HG02970 (cell line): Measurements from ENCODE around the gene CEP85L.

Experiments
- ATAC-seq: cut with Tn5 transposase; IDR thresholded peaks from one replicate; pipeline ENCODE4 v1.9.1; 2021; ENCODE audit warnings: mild to moderate bottlenecking, moderate library complexity, moderate number of reproducible peaks; ENCODE audit not compliant: unreplicated experiment, low FRiP score

The CEP85L gene

GRCh38 chr6:118661831-118662230 is 10.4 kb upstream of the CEP85L start:
- ATAC-seq, result no peak

GRCh38 chr6:118660218-118660569 is 8.8 kb upstream of the CEP85L start:
- no peak for ATAC-seq

DNA sequence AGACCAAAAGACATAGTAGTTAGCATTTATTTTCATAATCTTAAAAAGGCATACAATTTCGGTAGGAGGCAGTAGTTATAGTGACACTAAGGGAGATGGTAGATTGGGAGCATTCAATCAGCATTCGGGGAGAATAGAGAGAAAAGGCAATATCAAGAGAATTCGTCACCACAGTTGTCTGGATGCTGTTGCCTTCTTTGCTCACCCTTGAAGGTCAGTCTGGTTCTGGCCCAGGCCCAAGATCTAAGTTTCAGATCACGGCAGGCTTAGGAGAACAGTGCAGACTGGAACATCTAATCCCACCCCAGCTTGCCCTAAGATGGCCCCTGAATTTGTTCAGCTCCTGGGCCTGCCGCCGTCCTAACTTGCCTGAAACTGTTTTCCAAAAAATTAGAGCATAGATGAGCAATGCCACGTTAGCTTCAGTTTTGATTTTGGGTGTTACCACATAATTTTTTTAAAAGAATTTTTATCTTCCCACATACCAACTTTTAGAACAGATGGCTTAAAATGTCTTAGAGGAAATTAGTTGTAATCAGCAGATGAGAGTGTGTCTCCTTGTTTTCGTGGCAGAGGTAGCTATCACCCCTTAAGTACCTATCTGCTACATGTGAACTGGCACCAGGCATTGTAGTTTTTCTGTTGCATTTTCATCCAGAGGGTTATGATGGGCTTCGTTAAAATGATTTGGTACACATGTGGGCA is 8.3 kb upstream of the CEP85L start:
- no peak for ATAC-seq

DNA sequence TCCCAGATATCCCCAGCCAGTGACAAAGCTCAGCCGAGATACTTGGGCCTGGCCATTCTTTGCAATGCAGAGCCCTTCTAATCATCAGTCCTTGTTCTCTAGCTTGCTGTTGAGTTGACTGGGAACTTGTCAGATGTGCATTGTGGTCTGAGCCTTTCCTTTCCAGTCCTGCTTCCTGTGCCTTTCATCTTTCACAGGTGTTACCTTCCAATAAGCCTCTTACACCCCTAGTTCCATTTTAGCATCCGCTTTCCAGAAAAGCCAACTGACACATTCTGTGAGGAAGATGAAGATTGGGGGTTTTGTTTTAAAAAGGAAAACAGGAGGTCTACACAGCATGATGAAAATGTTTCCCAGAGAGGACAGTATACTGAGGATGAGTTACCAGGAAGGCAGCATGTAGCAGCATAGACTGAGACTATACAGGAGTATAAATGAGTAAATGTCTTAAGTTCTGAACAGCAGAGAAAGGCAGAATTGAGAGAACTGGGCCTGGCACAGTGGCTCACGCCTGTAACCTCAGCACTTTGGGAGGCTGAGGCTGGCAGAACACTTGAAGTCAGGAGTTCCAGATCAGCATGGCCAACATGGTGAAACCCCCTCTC is 5.6 kb upstream of the CEP85L start:
- no peak for ATAC-seq

- ATAC-seq, result no peak
Measured at GRCh38 chr6:118652051-118652615, 742 bp upstream of the CEP85L start.

DNA sequence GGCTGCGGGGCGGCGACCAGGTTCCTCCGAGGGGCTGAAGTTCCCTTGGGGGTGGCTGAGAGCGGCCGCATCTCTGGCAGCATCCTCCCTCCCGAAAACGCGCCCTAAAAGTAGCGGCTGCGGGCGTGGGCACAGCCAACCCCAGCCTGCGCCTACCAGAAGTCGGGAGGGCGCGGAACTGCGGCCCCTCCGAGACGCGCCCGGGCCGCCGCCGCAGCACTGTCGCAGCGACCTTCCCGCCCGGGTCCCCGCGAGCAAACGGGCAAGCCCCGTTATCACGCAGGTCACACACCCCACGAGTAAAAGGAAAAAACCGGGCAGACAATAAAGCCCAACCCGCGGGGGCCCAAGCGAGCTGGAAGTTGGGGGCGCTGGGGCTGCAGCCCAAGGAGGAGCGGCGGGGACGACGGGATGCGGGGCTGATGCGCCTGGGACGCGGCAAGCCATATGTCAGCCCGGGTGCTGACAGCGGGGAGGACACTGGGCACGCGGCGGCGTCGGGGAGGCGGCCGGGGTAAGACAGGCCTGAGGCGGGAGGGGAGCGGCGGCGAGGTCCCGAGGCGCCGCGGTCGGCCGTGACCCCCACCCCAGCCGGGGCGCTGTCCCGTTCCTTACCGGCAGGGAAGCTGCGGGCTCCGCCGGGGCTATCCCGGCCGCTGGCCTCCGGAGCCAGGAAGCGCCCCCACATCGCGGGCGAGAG is 659 bp downstream of the CEP85L start:
- ATAC-seq, result peak; percentile 38

- peak; percentile 23 for ATAC-seq
Measured at GRCh38 chr6:118649918-118650581, 1.3 kb downstream of the CEP85L start.

GRCh38 chr6:118648866-118649554 is 2.4 kb downstream of the CEP85L start:
- no peak for ATAC-seq

DNA sequence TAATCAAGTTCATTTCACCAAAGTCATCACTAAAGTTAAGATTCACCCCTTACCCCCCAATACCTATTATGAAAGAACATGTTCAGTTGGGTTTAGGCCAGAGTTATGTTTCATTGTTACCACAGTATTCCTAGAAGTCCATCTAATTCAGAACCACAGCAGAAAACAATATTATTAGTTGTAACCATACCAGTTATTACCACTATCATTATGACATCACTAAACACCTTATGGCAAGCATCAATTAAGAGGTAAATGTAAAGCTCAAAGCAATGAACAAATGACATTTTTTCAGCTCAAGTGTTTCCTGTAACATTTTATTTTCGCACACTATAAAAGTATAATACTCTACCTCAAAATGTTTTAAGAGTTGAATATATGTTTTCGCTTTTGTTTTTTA is 4.4 kb downstream of the CEP85L start:
- no peak for ATAC-seq

DNA sequence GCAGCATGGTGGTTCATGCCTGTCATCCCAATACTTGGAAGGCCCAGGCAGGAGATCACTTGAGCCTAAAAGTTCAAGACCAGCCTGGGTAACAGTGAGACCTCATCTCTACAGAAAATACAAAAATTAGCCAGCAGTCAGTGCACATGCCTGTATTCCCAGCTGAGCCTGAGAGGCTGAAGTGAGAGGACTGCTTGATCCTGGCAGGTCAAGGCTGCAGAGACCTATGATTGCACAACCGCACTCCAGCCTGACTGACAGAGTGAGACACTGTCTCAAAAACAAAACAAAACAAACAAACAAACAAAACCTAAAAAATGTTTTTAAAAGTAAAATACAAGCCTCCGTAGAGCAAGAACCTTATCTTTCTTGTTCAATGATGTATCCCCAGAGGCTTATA is 6.0 kb downstream of the CEP85L start:
- no peak for ATAC-seq

DNA sequence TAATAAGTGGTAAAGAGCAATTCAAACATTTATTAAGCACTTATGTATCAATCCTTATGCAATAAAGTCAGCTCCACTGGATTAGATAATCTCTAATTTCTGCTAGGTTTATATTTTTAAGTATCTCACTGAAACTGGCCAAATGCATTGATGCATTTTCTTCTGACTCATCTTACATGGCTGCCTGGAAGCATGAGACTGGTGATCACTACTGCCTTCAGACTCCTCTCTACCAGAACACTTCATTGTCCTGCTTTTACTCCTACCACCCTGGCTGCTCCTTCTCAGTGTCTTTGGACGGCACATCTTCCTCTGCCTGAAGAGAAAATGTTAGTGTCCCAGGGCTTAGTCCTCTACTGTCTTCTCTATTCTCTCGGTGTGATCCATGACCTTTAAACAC is 7.4 kb downstream of the CEP85L start:
- no peak for ATAC-seq

DNA sequence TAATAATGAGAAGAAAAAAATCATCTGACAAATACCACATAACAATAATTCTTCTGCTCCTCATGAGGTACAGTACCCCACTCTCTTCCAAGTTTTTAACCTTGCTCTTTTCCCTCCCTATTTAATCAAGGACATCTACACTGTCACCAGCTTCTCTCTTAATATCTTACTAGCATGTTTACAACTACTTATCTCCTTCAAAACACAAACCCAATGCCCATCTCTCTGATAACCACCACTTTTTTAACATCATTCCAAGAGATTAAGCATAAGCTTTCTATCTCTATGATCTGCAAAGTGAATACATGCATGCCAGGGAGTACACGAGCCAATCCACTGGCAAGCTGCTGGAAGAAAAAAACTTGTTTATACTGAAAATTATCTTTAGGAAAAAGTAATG is 10.3 kb downstream of the CEP85L start:
- ATAC-seq, result no peak

GRCh38 chr6:118639054-118639964 is 12.1 kb downstream of the CEP85L start:
- no peak for ATAC-seq

- ATAC-seq, result no peak
Measured at GRCh38 chr6:118638288-118638687, 13.1 kb downstream of the CEP85L start.

DNA sequence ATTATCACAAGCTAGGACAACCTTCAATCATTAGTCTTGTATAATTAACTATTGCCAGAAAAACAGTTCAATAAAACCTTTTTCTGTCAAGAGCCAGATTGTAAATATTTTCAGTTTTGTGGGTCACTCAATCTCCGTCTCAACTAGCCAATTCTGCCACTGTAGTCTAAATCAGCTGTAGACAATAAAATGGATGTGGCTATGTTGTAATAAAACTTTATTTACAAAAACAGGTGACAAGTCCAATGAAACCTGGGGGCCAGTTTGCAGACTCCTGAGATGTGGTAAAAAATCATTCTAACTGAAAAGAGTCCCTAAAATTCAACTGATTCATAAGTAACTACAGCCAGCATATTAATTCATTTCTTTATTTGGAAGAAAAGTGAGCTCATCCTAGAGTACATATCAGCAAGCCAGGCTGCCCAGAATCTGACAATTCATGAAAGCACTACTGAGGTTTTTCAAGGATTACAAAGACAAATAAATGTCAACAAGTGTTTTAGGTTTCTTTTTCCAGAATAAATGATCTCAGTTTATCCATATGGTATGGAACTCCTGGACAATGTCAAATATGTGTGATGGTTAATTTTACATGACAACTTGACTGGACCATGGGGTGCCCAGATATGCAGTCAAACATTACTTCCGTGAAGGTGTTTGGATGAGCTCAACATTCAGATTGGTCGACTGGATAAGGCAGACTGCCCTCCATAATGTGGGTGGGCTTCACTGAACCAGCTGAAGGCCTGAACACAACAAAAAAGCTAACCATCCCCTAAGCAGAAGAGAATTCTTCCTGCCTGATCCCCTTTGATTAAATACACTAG is 15.3 kb downstream of the CEP85L start:
- ATAC-seq, result no peak

DNA sequence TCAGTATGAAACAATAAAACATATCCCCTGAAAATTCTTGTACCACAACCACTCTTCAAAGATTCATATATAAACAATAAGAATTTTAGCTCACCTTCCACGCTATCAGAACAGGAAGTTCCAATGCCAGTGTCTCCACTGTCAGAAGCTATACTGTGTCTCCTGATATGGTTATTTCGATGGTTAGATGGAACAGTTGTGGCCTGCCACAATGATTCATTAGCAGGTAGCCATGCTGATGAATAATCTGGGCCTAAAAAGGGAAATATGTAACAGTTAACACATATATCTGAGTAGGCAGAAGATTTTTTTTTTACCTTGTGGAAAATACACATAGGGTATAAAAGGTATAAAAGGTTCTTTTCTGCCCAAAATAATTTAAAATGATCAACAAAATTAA is 19.0 kb downstream of the CEP85L start:
- no peak for ATAC-seq

- ATAC-seq, result no peak
Measured at GRCh38 chr6:118630923-118631322, 20.5 kb downstream of the CEP85L start.

GRCh38 chr6:118630067-118630466 is 21.3 kb downstream of the CEP85L start:
- no peak for ATAC-seq

DNA sequence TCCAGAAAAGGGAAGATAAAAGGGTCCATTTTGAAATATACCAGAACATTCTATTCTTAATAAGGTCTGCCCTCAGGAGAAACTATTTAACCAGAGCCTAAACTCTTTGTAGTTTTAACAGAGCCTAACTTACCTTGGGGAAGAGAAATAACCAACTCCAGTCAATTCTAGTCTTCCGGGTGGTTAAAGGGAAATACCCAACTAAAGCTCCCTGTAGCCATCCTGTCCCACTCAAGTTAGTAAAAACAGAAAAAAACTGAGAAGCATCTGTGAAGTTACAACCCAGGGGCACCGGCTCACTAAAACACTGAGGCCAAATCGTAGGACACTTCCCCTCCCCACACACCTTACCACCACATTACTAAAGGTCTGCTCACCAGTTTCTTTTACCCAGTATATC is 23.7 kb downstream of the CEP85L start:
- ATAC-seq, result no peak
